ENCODE results near the gene SF3B1.
"Not testable (repeated sequence)": the region's sequence is repeated elsewhere in the genome, so short reads cannot be mapped to it uniquely, and the experiment has no call there.

Gene SF3B1

GRCh38 chr2:197381641-197382040 is 53.2 kb downstream of the SF3B1 start:
- no peak overlapping the region for H3K4me3 ChIP-seq
- H3K9ac ChIP-seq (ENCODE audit: insufficient read length): no peak overlapping the region
- no peak for DNase-seq (ENCODE audit: low read depth, low spot score)
- TF ChIP-seq POLR2AphosphoS5 (IDR thresholded peaks at IDR 0.05; ENCODE audit: borderline replicate concordance, low read depth, low read length) (no peak), FOXP2 (optimal IDR thresholded peaks at IDR 0.05; ENCODE audit: control extremely low read depth, extremely low read length, insufficient read depth) (no peak), EZH2 (IDR thresholded peaks at IDR 0.05) (no peak)
- no peaks in the 10 kb centered on the region for H3K36me3 ChIP-seq (ENCODE audit: insufficient read depth, low read length)
- no peak overlapping the region for H3K27ac ChIP-seq
- no peaks in the 10 kb centered on the region for H3K9me3 ChIP-seq (ENCODE audit: low read depth, low read length)

GRCh38 chr2:197379918-197380309 is 54.9 kb downstream of the SF3B1 start:
- not testable (repeated sequence) for H3K27ac ChIP-seq; H3K4me3 ChIP-seq; DNase-seq (ENCODE audit: low read depth, low spot score); H3K9me3 ChIP-seq (ENCODE audit: low read depth, low read length); H3K36me3 ChIP-seq (ENCODE audit: insufficient read depth, low read length); H3K9ac ChIP-seq (ENCODE audit: insufficient read length)

- H3K27ac ChIP-seq; H3K9ac ChIP-seq (ENCODE audit: insufficient read length); H3K4me3 ChIP-seq; DNase-seq (ENCODE audit: low read depth, low spot score); H3K9me3 ChIP-seq (ENCODE audit: low read depth, low read length); H3K36me3 ChIP-seq (ENCODE audit: insufficient read depth, low read length): not testable (repeated sequence)
Measured at GRCh38 chr2:197379308-197379917, 55.4 kb downstream of the SF3B1 start.

- no peaks in the 10 kb centered on the region for H3K9me3 ChIP-seq (ENCODE audit: low read depth, low read length)
- H3K27ac ChIP-seq: no peak overlapping the region
- H3K9ac ChIP-seq (ENCODE audit: insufficient read length): no peak overlapping the region
- no peak for DNase-seq (ENCODE audit: low read depth, low spot score)
- H3K36me3 ChIP-seq (ENCODE audit: insufficient read depth, low read length): no peaks in the 10 kb centered on the region
- no peak for TF ChIP-seq FOXP2 (optimal IDR thresholded peaks at IDR 0.05; ENCODE audit: control extremely low read depth, extremely low read length, insufficient read depth)
- H3K4me3 ChIP-seq: no peak overlapping the region
Measured at GRCh38 chr2:197378494-197379307, 56.1 kb downstream of the SF3B1 start.

GRCh38 chr2:197378086-197378485 is 56.7 kb downstream of the SF3B1 start:
- no peak overlapping the region for H3K9ac ChIP-seq (ENCODE audit: insufficient read length)
- H3K4me3 ChIP-seq: no peak overlapping the region
- TF ChIP-seq POLR2AphosphoS5 (IDR thresholded peaks at IDR 0.05; ENCODE audit: borderline replicate concordance, low read depth, low read length) (no peak), FOXP2 (optimal IDR thresholded peaks at IDR 0.05; ENCODE audit: control extremely low read depth, extremely low read length, insufficient read depth) (no peak), EZH2 (IDR thresholded peaks at IDR 0.05) (no peak)
- no peak for DNase-seq (ENCODE audit: low read depth, low spot score)
- H3K27ac ChIP-seq: no peak overlapping the region
- no peaks in the 10 kb centered on the region for H3K9me3 ChIP-seq (ENCODE audit: low read depth, low read length)
- H3K36me3 ChIP-seq (ENCODE audit: insufficient read depth, low read length): no peaks in the 10 kb centered on the region

GRCh38 chr2:197377670-197378069 is 57.2 kb downstream of the SF3B1 start:
- H3K9ac ChIP-seq (ENCODE audit: insufficient read length): no peak overlapping the region
- TF ChIP-seq POLR2AphosphoS5 (IDR thresholded peaks at IDR 0.05; ENCODE audit: borderline replicate concordance, low read depth, low read length): no peak
- TF ChIP-seq FOXP2 (optimal IDR thresholded peaks at IDR 0.05; ENCODE audit: control extremely low read depth, extremely low read length, insufficient read depth): no peak
- TF ChIP-seq EZH2 (IDR thresholded peaks at IDR 0.05): no peak
- DNase-seq (ENCODE audit: low read depth, low spot score): no peak
- H3K27ac ChIP-seq: no peak overlapping the region
- no peaks in the 10 kb centered on the region for H3K9me3 ChIP-seq (ENCODE audit: low read depth, low read length)
- no peaks in the 10 kb centered on the region for H3K36me3 ChIP-seq (ENCODE audit: insufficient read depth, low read length)
- no peak overlapping the region for H3K4me3 ChIP-seq

- Histone ChIP-seq H3K36me3 (ENCODE audit: insufficient read depth, low read length) (no peaks in the 10 kb centered on the region), H3K4me3 (no peak overlapping the region), H3K9ac (ENCODE audit: insufficient read length) (no peak overlapping the region), H3K9me3 (ENCODE audit: low read depth, low read length) (no peaks in the 10 kb centered on the region), H3K27ac (no peak overlapping the region)
- no peak for TF ChIP-seq EZH2 (IDR thresholded peaks at IDR 0.05)
- DNase-seq (ENCODE audit: low read depth, low spot score): no peak
Measured at GRCh38 chr2:197372592-197372991, 62.2 kb downstream of the SF3B1 start.

- H3K9ac ChIP-seq (ENCODE audit: insufficient read length); H3K9me3 ChIP-seq (ENCODE audit: low read depth, low read length); H3K27ac ChIP-seq; DNase-seq (ENCODE audit: low read depth, low spot score); H3K4me3 ChIP-seq; H3K36me3 ChIP-seq (ENCODE audit: insufficient read depth, low read length): not testable (repeated sequence)
Measured at GRCh38 chr2:197370664-197371063, 64.2 kb downstream of the SF3B1 start.

GRCh38 chr2:197369933-197370320 is 64.9 kb downstream of the SF3B1 start:
- H3K27ac ChIP-seq: no peak overlapping the region
- no peak overlapping the region for H3K9ac ChIP-seq (ENCODE audit: insufficient read length)
- DNase-seq (ENCODE audit: low read depth, low spot score): no peak
- TF ChIP-seq EZH2 (IDR thresholded peaks at IDR 0.05) (no peak), FOXP2 (optimal IDR thresholded peaks at IDR 0.05; ENCODE audit: control extremely low read depth, extremely low read length, insufficient read depth) (no peak), POLR2AphosphoS5 (IDR thresholded peaks at IDR 0.05; ENCODE audit: borderline replicate concordance, low read depth, low read length) (no peak)
- no peaks in the 10 kb centered on the region for H3K9me3 ChIP-seq (ENCODE audit: low read depth, low read length)
- H3K36me3 ChIP-seq (ENCODE audit: insufficient read depth, low read length): no peaks in the 10 kb centered on the region
- H3K4me3 ChIP-seq: no peak overlapping the region

All from SK-N-MC (cell line).